Liver (tissue), 9 donors: ENCODE measurements around the gene RGS14. TPM values are rescaled to one million over a fixed set of nuclear protein-coding genes. Genes with fewer than 3 reads are reported as not detected.

Experiments used
- DNase-seq: peaks from one replicate; pipeline ENCODE4 v3.0.0-alpha.2; 2017; ENCODE audit warnings: low spot score
- H3K27ac ChIP-seq, 2 donors: one replicate each; pipeline ENCODE4 v1.7.0; 2013; ENCODE audit warnings: inconsistent platforms in 2 of 2, low read length in 2 of 2, control low read depth in 1 of 2, low read depth in 1 of 2, mild to moderate bottlenecking in 1 of 2
- H3K27me3 ChIP-seq, 4 donors: one replicate each; pipeline versions ENCODE4 v1.6.1 to v1.7.0; 2013; ENCODE audit warnings: low read length in 3 of 4, inconsistent platforms in 1 of 4, mild to moderate bottlenecking in 1 of 4, moderate library complexity in 1 of 4; ENCODE audit not compliant: control insufficient read depth in 4 of 4, insufficient read depth in 4 of 4
- H3K36me3 ChIP-seq, 4 donors: one replicate each; pipeline versions ENCODE4 v1.6.1 to v1.7.0; 2013; ENCODE audit warnings: low read length in 3 of 4, mild to moderate bottlenecking in 3 of 4, low read depth in 1 of 4, moderate library complexity in 1 of 4; ENCODE audit not compliant: control insufficient read depth in 4 of 4, insufficient read depth in 3 of 4
- H3K4me1 ChIP-seq, 4 donors: one replicate each; pipeline versions ENCODE4 v1.6.1 to v1.7.0; 2013; ENCODE audit warnings: low read length in 3 of 4, mild to moderate bottlenecking in 3 of 4, moderate library complexity in 1 of 4; ENCODE audit not compliant: control insufficient read depth in 4 of 4, insufficient read depth in 4 of 4
- H3K4me3 ChIP-seq, 3 donors: one replicate each; pipeline versions ENCODE4 v1.6.1 to v1.7.0; 2013; ENCODE audit warnings: low read length in 3 of 3, control low read depth in 1 of 3, low read depth in 1 of 3, mild to moderate bottlenecking in 1 of 3
- H3K9ac ChIP-seq, 2 donors: one replicate each; pipeline ENCODE4 v1.7.0; 2013; ENCODE audit warnings: low read length in 2 of 2, mild to moderate bottlenecking in 2 of 2, moderate library complexity in 2 of 2, control low read depth in 1 of 2, low read depth in 1 of 2
- H3K9me3 ChIP-seq, 4 donors: one replicate each; pipeline versions ENCODE4 v1.6.1 to v1.7.0; 2013; ENCODE audit warnings: low read length in 3 of 4; ENCODE audit not compliant: control insufficient read depth in 4 of 4
- ATF3 ChIP-seq: IDR thresholded peaks from 2 replicates; pipeline ENCODE4 v1.6.1; 2016; ENCODE audit warnings: antibody characterized with exemption
- FOXA1 ChIP-seq: IDR thresholded peaks from 2 replicates; pipeline ENCODE4 v1.6.1; 2016; ENCODE audit warnings: antibody characterized with exemption
- FOXA2 ChIP-seq: IDR thresholded peaks from 2 replicates; pipeline ENCODE4 v1.6.1; 2016; ENCODE audit warnings: antibody characterized with exemption
- HNF4A ChIP-seq, 2 donors: conservative IDR thresholded peaks; 2 replicates each; pipeline ENCODE4 v1.6.1; 2016; ENCODE audit warnings: antibody characterized with exemption in 2 of 2, mild to moderate bottlenecking in 2 of 2
- HNF4G ChIP-seq: IDR thresholded peaks from 2 replicates; pipeline ENCODE4 v1.6.1; 2016; ENCODE audit warnings: antibody characterized with exemption
- JUND ChIP-seq, 2 donors: IDR thresholded peaks; 2 replicates each; pipeline ENCODE4 v1.6.1; 2016; ENCODE audit warnings: antibody characterized with exemption in 2 of 2
- MAX ChIP-seq: IDR thresholded peaks from 2 replicates; pipeline ENCODE4 v1.6.1; 2016; ENCODE audit warnings: antibody characterized with exemption
- NR2F2 ChIP-seq: IDR thresholded peaks from 2 replicates; pipeline ENCODE4 v1.6.1; 2016; ENCODE audit warnings: antibody characterized with exemption
- RAD21 ChIP-seq, 2 donors: IDR thresholded peaks; 2 replicates each; pipeline ENCODE4 v1.6.1; 2016; ENCODE audit warnings: antibody characterized with exemption in 2 of 2, mild to moderate bottlenecking in 2 of 2
- SP1 ChIP-seq: IDR thresholded peaks from 2 replicates; pipeline ENCODE4 v1.6.1; 2018; ENCODE audit warnings: antibody characterized with exemption, mild to moderate bottlenecking
- TAF1 ChIP-seq: conservative IDR thresholded peaks from 2 replicates; pipeline ENCODE4 v1.6.1; 2016; ENCODE audit warnings: antibody characterized with exemption, mild to moderate bottlenecking
- YY1 ChIP-seq: IDR thresholded peaks from 2 replicates; pipeline ENCODE4 v1.6.1; 2016; ENCODE audit warnings: antibody characterized with exemption, mild to moderate bottlenecking
- ZBTB33 ChIP-seq: IDR thresholded peaks from 2 replicates; pipeline ENCODE4 v1.6.1; 2016; ENCODE audit warnings: antibody characterized with exemption
- WGBS: extraction: QIAGEN DNeasy Blood & Tissue Kit; methylation state at CpG from one replicate; pipeline ENCODE4 v1.1.7; 2013; 5-methylcytosine and 5-hydroxymethylcytosine counted together
- polyA plus RNA-seq, 2 donors: library from polyadenylated mRNA; stranded (reverse) in 1 of 2; unstranded in 1 of 2; fragments of 200-250 nt in 1 of 2; fragments of >200 nt in 1 of 2; fragmentation: Nextera tagmentation in 1 of 2; extraction: Ambion mirVana in 1 of 2; gene quantifications; one replicate each; pipeline versions ENCODE4 v1.2.1 to v1.2.3, GENCODE V29; 2013 to 2015
- total RNA-seq, 2 donors: library from RNA; depleted of rRNA; stranded (reverse); fragments of >200 nt; gene quantifications; one replicate each; pipeline ENCODE4 v1.2.3, GENCODE V29; 2014
- TF ChIP-seq, protein P1 (sequence below): IDR thresholded peaks from 2 replicates; pipeline ENCODE4 v1.6.1; 2016; ENCODE audit warnings: antibody characterized with exemption, mild to moderate bottlenecking
- donor health status: healthy.
- donor health status: healthy.
- donor health status: healthy.
- donor health status: healthy.
- donor health status: healthy.

Gene RGS14
- total and polyA plus RNA-seq, 4 donors: 10.2 to 53.8 (median 33.3) TPM

DNA sequence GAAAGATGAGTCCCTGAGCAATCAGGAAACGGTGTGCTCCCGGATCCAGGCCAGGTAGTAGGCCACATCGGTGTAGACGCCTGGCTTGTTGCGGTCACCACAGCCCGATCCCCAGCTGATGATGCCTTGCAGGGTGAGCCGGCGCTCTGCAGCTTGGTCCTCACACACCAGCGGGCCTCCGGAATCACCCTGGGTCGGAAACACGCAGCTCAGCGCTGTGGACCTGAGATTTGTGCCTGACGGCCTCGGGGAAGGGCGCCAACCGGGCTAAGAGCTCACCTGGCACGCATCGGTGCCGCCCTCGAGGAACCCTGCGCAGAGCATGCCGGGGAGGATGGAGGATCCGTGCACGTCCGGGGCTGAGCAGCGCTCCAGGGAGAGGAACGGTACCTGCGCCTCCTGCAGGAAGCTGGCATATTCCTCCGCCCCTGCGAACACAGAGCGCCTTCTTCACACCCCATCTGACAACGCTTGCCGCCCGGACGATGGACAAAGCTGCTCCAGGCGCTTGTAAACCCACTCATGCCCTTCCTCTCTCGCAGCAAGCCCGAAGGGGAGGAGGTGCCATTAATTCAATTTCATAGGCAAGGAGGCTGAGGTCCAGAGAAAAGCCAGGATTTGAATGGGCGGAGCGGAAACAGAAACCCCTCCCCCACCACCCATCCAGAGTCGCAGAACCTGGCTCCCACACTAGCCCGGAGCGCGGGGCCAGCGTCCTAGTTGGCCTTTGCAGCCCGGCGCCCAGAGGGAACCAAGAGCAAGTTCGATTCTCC, 44.7 kb downstream of the RGS14 start:
- peaks cover 0 to 11% (median 7%) of the 10 kb centered on the region in 4 donors for H3K36me3 ChIP-seq
- TF ChIP-seq ZBTB33 (no peak), YY1 (no peak), FOXA2 (no peak), JUND (IDR thresholded peaks at IDR 0.05) (no peak), MAX (no peak), RAD21 (IDR thresholded peaks at IDR 0.05) (no peak), SP1 (no peak), ATF3 (no peak)
- TF ChIP-seq, protein P1, sequence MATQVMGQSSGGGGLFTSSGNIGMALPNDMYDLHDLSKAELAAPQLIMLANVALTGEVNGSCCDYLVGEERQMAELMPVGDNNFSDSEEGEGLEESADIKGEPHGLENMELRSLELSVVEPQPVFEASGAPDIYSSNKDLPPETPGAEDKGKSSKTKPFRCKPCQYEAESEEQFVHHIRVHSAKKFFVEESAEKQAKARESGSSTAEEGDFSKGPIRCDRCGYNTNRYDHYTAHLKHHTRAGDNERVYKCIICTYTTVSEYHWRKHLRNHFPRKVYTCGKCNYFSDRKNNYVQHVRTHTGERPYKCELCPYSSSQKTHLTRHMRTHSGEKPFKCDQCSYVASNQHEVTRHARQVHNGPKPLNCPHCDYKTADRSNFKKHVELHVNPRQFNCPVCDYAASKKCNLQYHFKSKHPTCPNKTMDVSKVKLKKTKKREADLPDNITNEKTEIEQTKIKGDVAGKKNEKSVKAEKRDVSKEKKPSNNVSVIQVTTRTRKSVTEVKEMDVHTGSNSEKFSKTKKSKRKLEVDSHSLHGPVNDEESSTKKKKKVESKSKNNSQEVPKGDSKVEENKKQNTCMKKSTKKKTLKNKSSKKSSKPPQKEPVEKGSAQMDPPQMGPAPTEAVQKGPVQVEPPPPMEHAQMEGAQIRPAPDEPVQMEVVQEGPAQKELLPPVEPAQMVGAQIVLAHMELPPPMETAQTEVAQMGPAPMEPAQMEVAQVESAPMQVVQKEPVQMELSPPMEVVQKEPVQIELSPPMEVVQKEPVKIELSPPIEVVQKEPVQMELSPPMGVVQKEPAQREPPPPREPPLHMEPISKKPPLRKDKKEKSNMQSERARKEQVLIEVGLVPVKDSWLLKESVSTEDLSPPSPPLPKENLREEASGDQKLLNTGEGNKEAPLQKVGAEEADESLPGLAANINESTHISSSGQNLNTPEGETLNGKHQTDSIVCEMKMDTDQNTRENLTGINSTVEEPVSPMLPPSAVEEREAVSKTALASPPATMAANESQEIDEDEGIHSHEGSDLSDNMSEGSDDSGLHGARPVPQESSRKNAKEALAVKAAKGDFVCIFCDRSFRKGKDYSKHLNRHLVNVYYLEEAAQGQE: no peak
- H3K9me3 ChIP-seq: no peaks in the 10 kb centered on the region
- DNase-seq: no peak
- no peaks in the 10 kb centered on the region for H3K27me3 ChIP-seq
- WGBS: 58% methylated on average over 49 of the region's 49 CpGs
- H3K9ac ChIP-seq: no peak overlapping the region
- H3K27ac ChIP-seq: no peak overlapping the region
- no peak overlapping the region for H3K4me3 ChIP-seq
- H3K4me1 ChIP-seq: peaks cover 3 to 38% (median 24%) of the 10 kb centered on the region in 4 donors

DNA sequence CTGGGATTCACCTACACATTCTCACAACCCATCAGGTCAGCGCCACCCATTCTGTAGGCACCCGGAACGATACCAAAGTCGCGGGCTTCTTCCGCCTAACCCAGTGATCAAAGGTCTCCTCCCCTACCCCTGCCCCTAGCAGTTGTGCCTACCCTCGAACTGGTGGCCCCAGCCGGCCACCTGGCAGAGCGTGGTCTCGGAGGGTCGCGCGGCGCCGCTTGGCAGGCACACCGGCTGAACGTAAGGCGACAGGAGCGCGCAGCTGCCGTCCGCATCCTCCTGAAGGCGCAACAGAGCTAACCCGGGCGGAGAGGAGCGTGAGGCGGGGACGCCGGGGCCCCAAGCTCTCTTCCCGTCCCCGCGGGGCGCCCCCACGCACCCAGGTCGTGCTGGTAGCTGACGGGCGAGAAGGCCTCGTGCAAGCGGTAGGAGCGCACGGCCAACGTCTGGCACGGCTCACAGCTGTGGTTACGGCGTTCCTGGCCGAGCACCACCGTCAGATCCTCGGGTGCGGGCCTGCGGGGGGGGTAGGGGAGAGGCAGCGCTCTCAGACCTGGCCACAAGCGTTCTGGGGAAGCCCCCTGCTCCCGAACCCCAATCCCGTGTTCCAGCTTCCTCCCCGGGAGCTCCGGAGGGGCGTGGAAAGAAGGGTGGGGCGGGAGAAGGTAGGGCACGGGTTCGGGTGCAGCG, 45.5 kb downstream of the RGS14 start:
- Histone ChIP-seq H3K4me1 (peaks cover 7 to 42% (median 26%) of the 10 kb centered on the region in 4 donors), H3K27me3 (no peaks in the 10 kb centered on the region), H3K9ac (peak overlapping the region in 1 of 2 donors; percentile 34), H3K36me3 (peaks cover 0 to 11% (median 7%) of the 10 kb centered on the region in 4 donors), H3K9me3 (no peaks in the 10 kb centered on the region), H3K4me3 (peak overlapping the region in 1 of 3 donors; percentile 31), H3K27ac (no peak overlapping the region)
- TF ChIP-seq FOXA1 (no peak), YY1 (no peak), HNF4A (conservative IDR thresholded peaks at IDR 0.05) (no peak), FOXA2 (no peak), NR2F2 (no peak), ATF3 (no peak), TAF1 (no peak), ZBTB33 (no peak), HNF4G (no peak), MAX (no peak), RAD21 (IDR thresholded peaks at IDR 0.05) (no peak), SP1 (no peak), JUND (IDR thresholded peaks at IDR 0.05) (no peak)
- TF ChIP-seq, protein P1: no peak
- 58% methylated on average over 61 of the region's 61 CpGs for WGBS
- no peak for DNase-seq
